AG04449 (cell line): ENCODE data around the gene CABLES1.

Experiments used
- CTCF ChIA-PET: fragments of 350-600 bp; formaldehyde crosslinking; extraction: SDS; loops from one replicate; lab custom pipeline; 2021; ENCODE audit warnings: antibody characterized with exemption; lab: Yijun Ruan, JAX
- POLR2A ChIA-PET: fragments of 400-600, 350-600 bp; formaldehyde crosslinking; extraction: SDS; loops from one replicate; lab custom pipeline; 2020; ENCODE audit warnings: antibody characterized with exemption, inconsistent platforms; lab: Yijun Ruan, JAX
- DNase-seq: peaks from one replicate; pipeline ENCODE4 v3.0.0-alpha.2; 2010; ENCODE audit warnings: low read depth, low spot score
- H3K4me3 ChIP-seq: 2 replicates; pipeline ENCODE4 v1.5.1; 2011; ENCODE audit warnings: low read depth, mild to moderate bottlenecking, control low read depth, low read length
- CTCF ChIP-seq: IDR thresholded peaks from one replicate; pipeline ENCODE4 v1.5.1; 2011; ENCODE audit warnings: mild to moderate bottlenecking, moderate library complexity, low read length, control low read depth, inconsistent platforms; ENCODE audit not compliant: insufficient read depth; ENCODE audit errors: missing control alignments

CABLES1 gene

GRCh38 chr18:23121133-23121532, 14.2 kb upstream of the CABLES1 start:
- ChIA-PET POLR2A (no interaction called here), CTCF (interaction anchor here (1.2 to 7.6 kb wide), 3 partner anchors 8 to 259 kb away, joined by 4 to 61 read pairs (median 6); no protein-coding TSS in a partner anchor)
- TF ChIP-seq CTCF: no peak
- DNase-seq: no peak
- no peak overlapping the region for H3K4me3 ChIP-seq

- no peak overlapping the region for H3K4me3 ChIP-seq
- POLR2A ChIA-PET: no interaction called here
- no peak for TF ChIP-seq CTCF
- DNase-seq: no peak
- CTCF ChIA-PET: interaction anchor here (0.7 to 7.6 kb wide), 2 partner anchors 7 to 9 kb away, joined by 3 to 61 read pairs; no protein-coding TSS in a partner anchor
Measured at GRCh38 chr18:23122334-23123229, 12.7 kb upstream of the CABLES1 start.

- no peak overlapping the region for H3K4me3 ChIP-seq
- DNase-seq: no peak
- POLR2A ChIA-PET: no interaction called here
- no peak for TF ChIP-seq CTCF
- CTCF ChIA-PET: interaction anchor here (0.8 to 11.2 kb wide), 9 partner anchors 8 to 285 kb away, joined by 3 to 165 read pairs (median 4); no protein-coding TSS in a partner anchor
Measured at GRCh38 chr18:23126376-23127056, 8.8 kb upstream of the CABLES1 start.

- no peak for DNase-seq
- no peak overlapping the region for H3K4me3 ChIP-seq
- CTCF ChIA-PET: interaction anchor here (0.8 to 11.2 kb wide), 9 partner anchors 8 to 285 kb away, joined by 3 to 165 read pairs (median 4); no protein-coding TSS in a partner anchor
- TF ChIP-seq CTCF: no peak
- POLR2A ChIA-PET: no interaction called here
Measured at GRCh38 chr18:23127090-23127489, 8.2 kb upstream of the CABLES1 start.

GRCh38 chr18:23129355-23130002, 5.8 kb upstream of the CABLES1 start:
- POLR2A ChIA-PET: no interaction called here
- H3K4me3 ChIP-seq: no peak overlapping the region
- TF ChIP-seq CTCF: no peak
- CTCF ChIA-PET: interaction anchor here (0.8 to 11.2 kb wide), 21 partner anchors 8 to 387 kb away, joined by 3 to 165 read pairs (median 7); no protein-coding TSS in a partner anchor
- no peak for DNase-seq
